Right atrium auricular region (tissue), 2 donors: Measurements from ENCODE around the gene MAPKAPK3. TPM values are rescaled to one million over a fixed set of nuclear protein-coding genes. Genes with fewer than 3 reads are reported as not detected.

ENCODE experiments used
- DNase-seq: peaks from one replicate; pipeline ENCODE4 v3.0.0-alpha.2; 2019; ENCODE audit warnings: low spot score
- H3K27ac ChIP-seq, 2 donors: fragments of 200-600 bp; sonication (generic); 1 replicate in 1 of 2; 2 replicates in 1 of 2; pipeline ENCODE4 v1.5.1; 2016 to 2019
- H3K27me3 ChIP-seq, 2 donors: fragments of 200-600 bp; sonication (generic); one replicate each; pipeline versions ENCODE4 v1.5.1 to v1.6.0; 2017 to 2019
- H3K36me3 ChIP-seq: fragments of 200-600 bp; sonication (generic); one replicate; pipeline ENCODE4 v1.5.1; 2016
- H3K4me1 ChIP-seq, 2 donors: fragments of 200-600 bp; sonication (generic); one replicate each; pipeline versions ENCODE4 v1.5.1 to v1.6.0; 2017 to 2019
- H3K4me3 ChIP-seq, 2 donors: fragments of 200-600 bp; sonication (generic); 1 replicate in 1 of 2; 2 replicates in 1 of 2; pipeline ENCODE4 v1.5.1; 2017 to 2019; ENCODE audit warnings: mild to moderate bottlenecking in 1 of 2, moderate library complexity in 1 of 2
- H3K9me3 ChIP-seq, 2 donors: fragments of 200-600 bp; sonication (generic); one replicate each; pipeline ENCODE4 v1.5.1; 2019
- CTCF ChIP-seq, 2 donors: fragments of 200-600 bp; sonication (generic); IDR thresholded peaks; one replicate each; pipeline ENCODE4 v1.5.1; 2019; ENCODE audit warnings: antibody characterized with exemption in 2 of 2
- total RNA-seq, 2 donors: library from RNA; depleted of rRNA; stranded (reverse); fragments of >200 nt; gene quantifications; one replicate each; pipeline ENCODE4 v1.1.0, GENCODE V29; 2016

MAPKAPK3 gene
- 100 to 1,000 TPM; 148 to 187 TPM for total RNA-seq

DNA sequence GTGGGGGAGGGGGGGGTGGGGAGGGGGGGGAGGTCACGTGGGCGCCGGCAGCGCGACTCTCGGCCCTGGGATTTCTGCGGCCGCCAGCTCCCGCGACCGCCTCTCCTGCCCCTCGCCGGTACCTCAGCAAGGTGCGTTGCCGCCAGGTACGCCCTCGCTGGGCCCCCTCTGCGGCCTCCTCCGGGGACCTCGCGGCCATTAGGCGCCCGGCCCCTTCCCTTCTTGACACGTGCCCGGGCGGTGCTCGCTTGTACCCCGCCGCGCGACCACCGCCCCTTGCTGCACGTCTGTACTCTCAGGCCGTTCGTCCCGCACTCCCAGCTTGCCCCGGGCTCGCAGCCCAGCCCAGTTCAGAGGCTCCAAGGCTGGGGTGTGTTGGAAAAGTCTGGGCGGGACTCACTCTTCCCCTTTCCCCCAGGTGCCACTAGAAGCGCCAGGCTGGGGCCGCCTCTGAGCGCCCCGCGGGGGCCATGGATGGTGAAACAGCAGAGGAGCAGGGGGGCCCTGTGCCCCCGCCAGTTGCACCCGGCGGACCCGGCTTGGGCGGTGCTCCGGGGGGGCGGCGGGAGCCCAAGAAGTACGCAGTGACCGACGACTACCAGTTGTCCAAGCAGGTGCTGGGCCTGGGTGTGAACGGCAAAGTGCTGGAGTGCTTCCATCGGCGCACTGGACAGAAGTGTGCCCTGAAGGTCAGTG, at the start of gene MAPKAPK3:
MAPKAPK3 (plus strand) TSS at position 56 of the 696 bp plus-strand sequence; CDS start at position 471, 415 bp downstream.
- Histone ChIP-seq H3K4me1 (peaks cover 0 to 60% of the 10 kb centered on the region in 2 donors), H3K27me3 (no peaks in the 10 kb centered on the region), H3K36me3 (no peaks in the 10 kb centered on the region), H3K4me3 (peak within 1 kb of the TSS; percentile 90 to 92), H3K9me3 (no peaks in the 10 kb centered on the region), H3K27ac (peak within 1 kb of the TSS; percentile 97 to 98)
- DNase-seq, result no peak
- TF ChIP-seq CTCF (IDR thresholded peaks at IDR 0.05), result no peak

GRCh38 chr3:50567386-50568167, 49.4 kb upstream of the MAPKAPK3 start, which contains the start of gene C3orf18:
Gene C3orf18 (minus strand): TSS chr3:50567747. CDS start chr3:50565699, 2,048 bp downstream.
- TF ChIP-seq CTCF (IDR thresholded peaks at IDR 0.05), result no peak
- no peaks in the 10 kb centered on the region for H3K27me3 ChIP-seq
- no peaks in the 10 kb centered on the region for H3K9me3 ChIP-seq
- H3K4me1 ChIP-seq, result peaks cover 0 to 33% of the 10 kb centered on the region in 2 donors
- H3K36me3 ChIP-seq, result no peaks in the 10 kb centered on the region
- peak; percentile 96 for DNase-seq
- peak within 1 kb of the TSS; percentile 75 to 77 for H3K4me3 ChIP-seq
- H3K27ac ChIP-seq, result peak within 1 kb of the TSS; percentile 91 to 95

- Histone ChIP-seq H3K4me1 (peaks cover 0 to 35% of the 10 kb centered on the region in 2 donors), H3K27ac (peak within 1 kb of the TSS; percentile 91 to 95), H3K36me3 (no peaks in the 10 kb centered on the region), H3K9me3 (no peaks in the 10 kb centered on the region), H3K4me3 (peak within 1 kb of the TSS; percentile 75 to 77), H3K27me3 (no peaks in the 10 kb centered on the region)
- no peak for TF ChIP-seq CTCF (IDR thresholded peaks at IDR 0.05)
- peak; percentile 97 for DNase-seq
Observed at GRCh38 chr3:50568947-50569749, 47.8 kb upstream of the MAPKAPK3 start, which contains the start of gene HEMK1. Gene HEMK1 (plus strand): TSS chr3:50569522. CDS start chr3:50571105, 1,583 bp downstream.

- Histone ChIP-seq H3K4me1 (peaks cover 0 to 35% of the 10 kb centered on the region in 2 donors), H3K36me3 (no peaks in the 10 kb centered on the region), H3K27ac (peak overlapping the region in 1 of 2 donors; percentile 91), H3K4me3 (no peak overlapping the region), H3K9me3 (no peaks in the 10 kb centered on the region), H3K27me3 (no peaks in the 10 kb centered on the region)
- no peak for DNase-seq
- no peak for TF ChIP-seq CTCF (IDR thresholded peaks at IDR 0.05)
Observed at GRCh38 chr3:50570508-50571279, 46.3 kb upstream of the MAPKAPK3 start.

DNA sequence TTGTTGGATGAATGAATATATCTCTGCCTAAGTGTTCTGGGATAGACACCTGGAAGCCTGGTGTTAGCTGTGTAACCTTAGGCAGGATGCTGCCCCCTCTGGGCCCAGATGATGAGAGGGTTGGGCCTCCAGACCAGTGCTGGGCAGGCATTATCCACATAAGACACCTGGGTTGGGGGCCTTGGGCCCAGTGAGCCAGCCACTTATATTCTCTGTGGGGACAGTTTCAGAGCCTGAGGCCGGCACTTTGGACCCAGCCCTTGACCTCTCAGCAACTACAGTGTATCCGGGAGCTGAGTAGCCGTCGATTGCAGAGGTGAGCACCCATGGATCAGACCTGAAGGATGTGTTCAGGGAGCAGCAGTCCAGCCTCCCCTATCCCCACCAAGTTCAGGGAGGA, 45.5 kb upstream of the MAPKAPK3 start:
- H3K27ac ChIP-seq, result no peak overlapping the region
- no peaks in the 10 kb centered on the region for H3K27me3 ChIP-seq
- TF ChIP-seq CTCF (IDR thresholded peaks at IDR 0.05), result no peak
- H3K4me1 ChIP-seq, result peaks cover 0 to 32% of the 10 kb centered on the region in 2 donors
- H3K36me3 ChIP-seq, result no peaks in the 10 kb centered on the region
- no peak for DNase-seq
- no peaks in the 10 kb centered on the region for H3K9me3 ChIP-seq
- H3K4me3 ChIP-seq, result no peak overlapping the region
